A673 (cell line): Measurements from ENCODE around the gene DSE.

Source experiments
- CTCF ChIP-seq: fragments of 300-800, 200-600 bp; sonication (generic); conservative IDR thresholded peaks from 2 replicates; pipeline ENCODE4 v1.5.1; 2017; ENCODE audit warnings: low read depth, mild to moderate bottlenecking, antibody characterized with exemption, low read length, moderate library complexity, mixed read lengths
- EZH2 ChIP-seq: fragments of 200-600 bp; sonication (generic); IDR thresholded peaks from 2 replicates; pipeline ENCODE4 v1.6.1; 2017; ENCODE audit warnings: borderline replicate concordance, low read depth, mild to moderate bottlenecking, mixed read lengths, antibody characterized with exemption, low read length; ENCODE audit not compliant: poor library complexity, severe bottlenecking

GRCh38 chr6:116491610-116492330 is 121.0 kb downstream of the DSE start:
- TF ChIP-seq CTCF (no peak), EZH2 (no peak)
